Stimulated activated CD4-positive, alpha-beta T cell treated with anti-CD3 and anti-CD28 coated beads, Interleukin-12 subunit alpha, Interleukin-12 subunit beta, amount 100 ng/mL, for 4 hours (primary cell): Measurements from ENCODE around the gene MAP3K14.
"Not testable (repeated sequence)": the region's sequence is repeated elsewhere in the genome, so short reads cannot be mapped to it uniquely, and the experiment has no call there.

Experiments used
- DNase-seq: peaks from one replicate; pipeline ENCODE4 v3.0.0-alpha.2; 2020

The MAP3K14 gene

DNA sequence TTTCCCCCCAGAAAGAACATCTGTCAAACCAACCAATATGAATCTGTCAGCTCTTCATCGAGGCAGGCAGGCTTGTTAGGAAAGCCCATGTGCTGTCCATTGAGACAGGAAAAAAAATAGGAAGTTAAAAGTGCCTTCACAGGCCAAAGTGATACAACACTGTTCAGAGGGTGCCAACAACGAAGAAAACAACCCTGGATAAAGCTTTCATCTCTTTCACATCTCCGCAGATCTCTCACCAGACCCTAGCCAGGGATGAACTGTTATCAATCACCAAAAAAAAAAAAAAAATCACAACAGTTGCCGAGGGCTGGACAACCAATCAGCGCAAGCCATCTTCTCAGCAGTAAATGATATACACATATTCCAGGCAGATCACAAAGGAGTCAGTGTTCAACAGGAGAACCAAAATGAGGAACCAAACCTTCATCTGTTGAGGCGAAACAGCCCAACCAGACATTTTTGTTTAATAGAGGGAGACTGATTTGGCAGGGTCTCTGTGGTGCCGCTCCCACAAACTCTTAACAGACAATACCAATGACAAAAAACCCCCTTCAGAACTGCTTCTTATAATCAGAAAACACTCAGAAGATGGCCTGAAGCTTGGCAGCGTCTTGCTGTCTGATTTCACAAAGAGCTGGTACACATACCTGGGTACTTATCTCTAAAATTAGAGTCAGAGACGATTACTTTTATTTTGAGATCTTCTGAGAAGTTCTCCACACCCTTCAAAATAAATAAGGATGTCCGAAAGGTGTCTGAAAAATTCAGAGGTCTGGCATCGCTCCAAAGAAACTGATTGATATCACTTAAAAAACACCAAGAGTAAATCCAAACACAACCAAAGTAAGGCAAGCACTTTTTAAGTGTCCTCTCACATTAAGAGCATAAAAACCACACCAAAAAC lies 1.8 kb downstream of the MAP3K14 start:
- DNase-seq = no peak

DNA sequence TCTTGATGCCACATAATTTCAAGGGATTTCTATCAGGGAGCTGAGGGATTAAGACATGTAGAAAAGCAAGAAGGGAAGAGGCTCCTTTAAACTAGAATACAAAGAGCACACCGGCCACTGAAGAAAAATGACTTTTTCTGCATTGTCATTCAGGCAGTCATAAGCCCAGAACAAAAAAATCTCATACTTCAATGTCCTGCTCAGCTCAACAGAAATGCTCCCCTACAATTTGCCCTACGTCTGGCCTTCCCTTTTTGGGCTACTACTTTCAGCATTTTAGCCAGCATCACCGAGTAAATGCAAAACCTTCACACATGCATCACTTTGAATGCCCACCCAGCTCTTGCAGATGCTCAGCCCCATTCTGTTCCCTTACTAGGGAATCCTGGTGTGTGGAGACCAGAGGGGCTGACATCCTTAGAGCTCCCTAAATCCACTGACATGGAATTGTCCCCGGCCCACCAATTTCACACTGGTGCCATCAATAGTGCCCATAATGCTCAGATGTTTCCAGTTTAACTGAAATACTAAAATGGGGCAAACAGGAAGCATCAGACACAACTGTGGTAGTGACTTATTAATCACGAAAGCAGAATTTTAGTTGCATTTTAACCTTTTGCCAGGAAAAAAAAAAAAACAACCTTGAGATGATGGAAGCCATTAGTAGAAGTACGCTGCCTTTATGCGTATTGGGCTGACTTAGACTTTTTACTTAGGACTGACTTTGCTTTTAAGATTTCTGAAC lies 2.7 kb downstream of the MAP3K14 start:
- DNase-seq = no peak

DNA sequence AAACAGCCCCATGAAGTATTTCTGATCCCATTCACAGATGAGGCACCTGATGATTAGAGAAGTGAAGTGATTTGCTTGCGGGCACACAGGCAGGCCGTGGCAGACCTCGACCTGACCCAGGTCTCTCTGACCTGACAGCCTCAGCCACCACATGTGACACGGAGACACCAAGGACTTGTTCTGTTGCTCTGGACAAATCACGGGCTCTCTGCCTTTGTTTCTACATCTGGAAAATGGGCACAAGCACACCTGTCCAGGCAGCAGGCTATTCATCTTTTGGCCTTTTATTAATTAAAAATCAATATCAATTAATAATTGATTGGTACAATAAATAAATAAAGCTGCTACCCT lies 3.4 kb downstream of the MAP3K14 start:
- no peak for DNase-seq

DNA sequence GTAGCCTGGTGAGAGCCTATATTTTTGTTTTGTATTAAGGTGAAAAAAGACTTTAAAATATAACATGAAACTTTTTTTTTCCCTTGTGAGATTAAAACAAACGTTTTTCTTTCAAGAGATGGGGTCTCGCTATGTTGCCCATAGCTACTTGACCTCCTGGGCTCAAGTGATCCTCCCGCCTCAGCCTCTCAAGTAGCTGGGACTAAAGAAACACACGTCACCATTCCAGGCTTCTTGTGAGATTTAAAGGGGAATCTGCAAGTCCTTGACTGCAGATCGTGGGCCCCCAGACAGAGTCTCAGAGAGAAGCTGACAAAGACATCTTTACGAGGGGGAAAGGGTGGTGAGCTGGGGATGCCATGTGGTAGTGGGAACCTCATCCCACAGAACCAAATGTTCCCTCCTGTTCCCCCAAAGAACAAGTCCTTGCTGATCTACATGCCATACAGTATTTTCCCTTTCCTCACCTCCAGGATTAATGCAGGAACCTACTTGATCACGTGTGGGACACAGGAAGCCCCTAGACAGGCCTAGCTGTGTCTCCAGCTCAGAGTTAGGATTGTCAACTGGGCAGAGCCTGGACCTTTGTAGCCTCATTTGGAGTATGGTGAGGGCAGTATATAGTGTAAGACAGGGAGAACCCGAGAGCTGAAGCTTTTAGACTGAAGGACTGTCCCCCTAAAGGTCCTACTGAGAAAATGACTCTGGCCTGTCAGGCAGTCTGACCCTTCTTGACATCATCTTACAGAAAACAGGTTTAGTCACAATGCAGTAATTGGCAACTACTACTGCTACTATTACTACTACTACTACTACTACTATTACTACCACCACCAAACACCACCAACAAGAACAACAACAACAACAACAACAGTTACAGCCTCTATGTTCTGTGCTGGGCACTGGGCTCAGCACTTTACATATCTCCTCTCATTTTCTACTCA lies 4.1 kb downstream of the MAP3K14 start:
- peak; percentile 22 for DNase-seq

DNA sequence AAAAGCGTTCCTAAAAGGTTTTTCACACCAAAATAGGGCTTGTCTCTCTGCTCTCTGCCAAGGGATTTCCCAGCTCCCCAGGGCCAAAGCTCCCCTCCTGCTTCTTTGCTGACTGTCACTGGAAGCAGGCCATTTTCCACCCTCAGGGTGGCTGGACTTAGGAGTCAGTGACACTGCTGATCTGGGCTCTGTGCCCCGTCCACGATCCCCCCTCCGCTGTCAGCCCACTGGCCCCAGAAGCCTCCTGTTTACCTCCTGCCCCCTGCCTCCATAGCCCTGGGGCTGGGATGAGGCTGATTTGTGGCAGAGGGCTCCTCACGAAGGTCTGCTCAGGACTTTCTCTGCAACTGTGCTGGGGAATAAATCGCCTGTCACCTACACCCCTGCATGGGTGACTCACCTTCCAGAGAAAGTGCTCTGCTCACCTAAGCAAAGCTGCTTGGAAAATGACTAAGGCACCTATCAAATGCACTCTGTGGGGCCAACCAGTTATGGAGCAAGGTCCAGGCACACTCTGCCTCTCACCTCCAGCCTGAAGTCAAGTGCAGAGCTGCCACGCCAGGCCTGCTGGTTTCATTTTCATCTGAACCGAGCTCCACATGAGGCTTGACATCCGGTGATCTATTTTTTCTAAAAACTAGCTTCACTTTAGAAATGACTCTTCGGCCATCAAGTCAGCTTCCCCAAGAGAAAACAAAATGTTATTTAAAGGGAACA lies 4.9 kb downstream of the MAP3K14 start:
- DNase-seq = peak; percentile 75

DNA sequence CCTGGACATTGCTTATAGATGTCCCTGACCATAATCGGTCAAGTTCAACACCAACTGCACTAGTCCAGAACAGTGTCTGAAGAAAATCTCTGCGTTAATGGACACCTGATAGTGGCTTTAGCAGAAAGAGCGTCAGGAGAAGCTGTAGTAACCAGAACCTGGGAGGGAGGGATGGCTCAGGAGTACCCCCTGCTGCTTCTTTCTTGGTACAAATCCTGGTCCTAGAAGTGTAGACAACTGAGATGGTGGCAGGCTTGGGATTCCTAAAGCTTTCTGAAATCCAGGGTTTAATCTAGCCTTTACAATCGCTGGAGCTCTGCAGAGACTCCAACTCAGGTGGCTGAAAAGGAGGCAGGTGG lies 5.4 kb downstream of the MAP3K14 start:
- no peak for DNase-seq

DNA sequence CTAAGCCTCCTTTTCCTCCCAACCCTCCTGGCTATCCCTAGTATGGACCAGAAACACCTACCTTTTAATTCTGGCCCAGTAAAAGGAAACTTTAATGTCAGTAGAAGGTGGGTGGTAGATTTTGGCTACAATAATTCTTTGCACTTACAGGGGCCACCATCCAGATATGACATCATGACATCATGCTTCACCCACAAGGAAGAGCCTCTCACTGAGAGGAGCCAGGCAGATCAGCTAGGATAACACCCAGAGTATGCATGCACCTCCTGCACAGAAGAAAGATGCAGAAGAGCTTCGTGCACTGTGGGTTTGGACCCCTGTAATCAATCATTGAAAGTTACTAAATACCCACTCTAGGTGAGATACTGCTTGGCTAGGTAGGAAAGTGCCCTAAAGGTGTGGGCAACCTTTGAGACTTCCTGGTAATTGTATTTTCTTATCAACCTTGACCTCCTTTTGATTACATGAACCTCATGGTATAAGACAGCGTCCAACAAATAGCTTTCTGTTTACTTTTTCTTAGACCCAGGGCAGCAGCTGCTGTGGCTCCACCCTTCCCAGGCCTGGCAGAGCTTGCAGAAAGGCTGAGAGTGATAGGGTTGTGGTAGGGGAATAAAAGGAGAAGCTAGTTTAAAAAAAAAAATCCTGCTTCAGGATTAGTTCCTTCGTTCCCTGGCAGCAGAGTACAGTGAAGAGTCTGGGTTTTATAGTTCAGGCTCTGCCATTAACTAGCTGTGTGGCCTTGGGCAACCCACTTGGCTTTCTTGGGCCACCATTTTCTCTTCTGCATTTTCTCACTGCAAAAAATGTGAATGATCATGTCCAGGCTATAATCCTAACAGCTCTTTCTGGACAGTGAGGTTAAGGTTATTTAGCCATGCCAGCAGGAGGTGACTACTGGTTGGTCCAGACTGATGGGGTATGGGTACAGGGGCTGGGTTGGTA lies 6.2 kb downstream of the MAP3K14 start:
- no peak for DNase-seq

DNA sequence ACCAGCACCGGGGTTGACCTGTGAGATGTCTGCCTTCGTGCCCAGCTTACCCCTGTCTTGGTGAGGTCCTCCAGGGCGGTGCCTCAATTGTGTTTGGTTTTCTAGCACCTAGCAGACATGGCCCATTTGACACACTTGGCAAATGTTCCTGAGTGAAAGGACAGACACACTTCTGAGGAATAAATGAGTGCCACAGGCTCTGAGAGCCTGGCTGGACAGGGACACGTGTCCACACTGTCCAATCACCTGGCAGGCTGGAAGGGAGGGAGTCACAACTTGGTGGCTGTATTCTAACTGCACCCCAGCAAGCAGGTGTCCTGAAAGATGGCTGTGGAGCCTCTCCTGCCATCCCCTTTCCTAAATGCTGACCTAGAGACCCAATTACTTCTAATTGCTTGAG lies 7.4 kb downstream of the MAP3K14 start:
- DNase-seq = no peak

DNA sequence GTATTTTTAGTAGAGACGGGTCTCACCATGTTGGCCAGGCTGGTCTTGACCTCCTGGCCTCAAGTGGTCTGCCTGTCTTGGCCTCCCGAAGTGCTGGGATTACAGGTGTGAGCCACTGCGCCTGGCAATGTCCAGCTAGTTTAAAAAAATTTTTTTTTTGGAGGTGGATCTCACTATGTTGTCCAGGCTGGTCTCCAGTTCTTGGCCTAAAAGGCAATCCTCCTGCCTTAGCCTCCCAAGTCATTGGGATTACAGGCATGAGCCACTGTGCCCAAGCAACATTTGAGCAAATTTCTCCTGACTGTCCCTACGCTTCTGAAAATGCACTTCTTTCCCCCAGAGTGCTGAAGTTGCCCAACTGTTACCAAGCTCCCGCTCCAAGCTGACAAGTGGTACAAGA lies 8.0 kb downstream of the MAP3K14 start:
- no peak for DNase-seq

DNA sequence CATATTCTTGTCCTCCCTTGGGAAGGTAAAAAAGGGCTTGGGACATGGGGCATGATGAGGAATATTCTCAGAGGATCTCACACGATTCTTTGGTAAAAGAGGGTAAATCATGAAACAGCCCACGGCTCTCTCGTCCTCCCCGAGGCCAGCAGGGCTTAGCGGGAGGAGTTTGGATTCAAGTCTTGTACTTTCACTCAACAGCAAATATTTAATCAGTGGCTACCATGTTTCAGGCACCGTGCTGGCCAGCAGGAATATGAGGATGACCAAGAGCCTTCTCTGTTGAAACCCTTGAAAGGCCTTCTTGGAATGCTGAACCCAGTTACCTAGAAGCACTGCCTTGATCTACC lies 8.8 kb downstream of the MAP3K14 start:
- DNase-seq = no peak

DNA sequence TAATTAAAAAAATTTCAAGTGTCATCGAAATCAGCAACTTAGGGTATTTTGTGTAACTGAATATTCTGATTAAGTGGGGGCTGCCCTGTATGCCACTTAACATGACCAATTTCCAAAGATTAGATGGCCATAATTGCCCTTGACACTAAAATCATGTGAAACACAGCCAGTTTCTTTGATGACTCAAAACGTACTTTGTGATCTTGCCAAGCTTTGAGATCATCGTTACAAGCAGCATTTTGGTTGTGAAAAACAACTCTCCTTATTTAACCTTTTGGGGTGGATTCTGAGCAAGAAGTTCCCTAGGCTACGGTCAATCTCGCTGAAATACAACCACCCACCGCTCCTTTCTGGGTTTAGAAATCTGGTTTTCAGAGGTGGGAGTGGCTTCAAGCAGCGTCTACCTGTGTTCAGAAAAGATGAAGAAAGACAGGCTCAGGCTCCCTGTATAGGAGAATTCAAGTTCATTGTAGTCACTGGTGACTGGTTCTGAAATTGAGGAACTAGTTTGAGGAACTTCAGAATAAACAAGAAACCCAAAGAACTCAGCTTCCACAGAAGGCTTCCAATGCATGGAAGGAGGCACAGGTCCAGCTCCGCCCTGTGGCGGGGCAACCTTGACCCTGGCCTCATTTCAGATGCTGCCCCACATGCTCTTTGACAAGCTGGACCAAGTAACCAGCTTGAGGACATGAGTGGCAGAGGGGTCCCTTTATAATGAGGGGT lies 9.4 kb downstream of the MAP3K14 start:
- DNase-seq = no peak

DNA sequence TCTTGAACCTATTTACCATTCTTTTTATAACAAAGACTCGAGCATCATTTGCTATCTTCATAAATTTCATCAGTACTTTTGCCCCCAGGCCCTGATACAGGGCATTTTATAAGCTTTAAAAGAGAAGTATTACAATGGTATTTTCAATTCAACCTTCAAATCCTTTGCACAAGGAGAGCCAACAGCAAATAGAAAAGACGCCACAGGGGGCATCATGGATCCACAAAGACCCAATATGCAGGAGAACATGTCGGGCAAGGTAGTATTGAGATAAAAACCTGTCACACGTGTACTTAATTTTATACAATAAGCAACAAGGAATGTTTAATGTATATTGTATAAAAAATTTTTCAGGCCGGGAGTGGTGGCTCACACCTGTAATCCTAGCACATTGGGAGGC lies 10.2 kb downstream of the MAP3K14 start:
- DNase-seq = no peak

DNA sequence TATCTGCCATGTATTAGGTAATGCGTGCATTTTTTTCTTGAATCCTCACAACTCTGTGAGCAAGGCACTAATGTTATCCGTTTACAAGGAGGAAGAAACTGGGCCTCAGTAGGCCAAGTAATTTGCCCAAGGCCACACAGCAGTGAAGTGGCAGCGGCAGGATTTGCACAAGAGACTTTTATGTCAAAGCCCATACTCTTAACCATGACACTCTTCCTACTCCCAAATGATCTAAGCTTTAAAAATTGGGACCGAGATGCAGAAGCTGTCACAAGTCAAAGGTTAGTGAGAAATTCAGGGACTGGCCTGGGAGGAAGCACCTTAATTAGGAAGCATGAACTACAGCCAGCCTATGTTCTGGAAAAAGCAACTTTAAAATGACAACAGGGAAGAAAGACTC lies 10.7 kb downstream of the MAP3K14 start:
- no peak for DNase-seq

DNA sequence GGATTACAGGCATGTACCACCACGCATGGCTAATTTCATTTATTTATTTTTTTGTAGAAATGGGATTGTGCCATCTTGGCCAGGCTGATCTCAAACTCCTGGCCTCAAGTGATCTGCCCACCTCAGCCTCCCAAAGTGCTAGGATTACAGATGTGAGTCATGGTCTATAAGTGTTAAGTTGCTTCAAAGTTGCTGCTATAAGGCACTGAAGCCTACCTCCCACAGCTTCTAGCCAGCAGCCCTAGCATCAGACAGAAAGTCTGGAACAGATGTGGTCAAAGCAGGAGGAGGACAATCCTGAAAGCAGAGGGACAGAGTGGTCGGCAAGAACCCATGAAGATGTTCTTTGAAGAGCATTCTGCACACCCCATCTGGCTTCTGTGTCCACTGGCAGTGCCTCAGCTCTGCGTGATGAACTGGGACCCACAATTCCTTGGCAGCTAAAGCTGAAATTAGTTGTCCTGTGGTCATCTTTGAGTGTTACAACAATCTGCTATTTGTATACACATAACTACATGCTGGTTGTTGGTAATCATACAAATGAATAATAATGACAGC lies 11.2 kb downstream of the MAP3K14 start:
- DNase-seq = no peak

DNA sequence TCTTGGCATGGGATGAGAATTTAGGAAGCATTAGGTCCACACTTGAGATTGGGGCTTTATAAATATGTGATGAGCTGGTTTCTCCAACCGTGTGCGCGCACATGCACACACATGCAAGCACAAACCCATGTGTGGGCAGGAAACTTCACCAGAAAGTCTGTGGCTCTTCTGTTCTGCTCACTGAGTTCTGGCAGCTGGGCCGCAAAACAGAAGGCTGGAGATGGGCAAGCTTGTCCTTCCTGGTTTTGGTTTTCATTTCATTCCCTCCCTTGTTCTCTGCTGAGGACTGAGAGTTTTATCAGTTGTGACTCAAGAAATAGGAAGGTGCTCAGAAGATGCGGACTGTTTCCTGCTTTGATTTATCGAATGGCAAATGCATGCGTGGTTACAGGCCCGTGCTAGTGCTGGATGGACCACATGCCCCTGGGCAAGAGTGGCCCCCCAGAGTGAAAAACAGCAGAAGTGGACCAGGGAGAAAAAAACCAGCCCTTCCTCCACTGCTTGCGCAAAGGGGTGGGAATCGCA lies 14.1 kb downstream of the MAP3K14 start:
- no peak for DNase-seq

DNA sequence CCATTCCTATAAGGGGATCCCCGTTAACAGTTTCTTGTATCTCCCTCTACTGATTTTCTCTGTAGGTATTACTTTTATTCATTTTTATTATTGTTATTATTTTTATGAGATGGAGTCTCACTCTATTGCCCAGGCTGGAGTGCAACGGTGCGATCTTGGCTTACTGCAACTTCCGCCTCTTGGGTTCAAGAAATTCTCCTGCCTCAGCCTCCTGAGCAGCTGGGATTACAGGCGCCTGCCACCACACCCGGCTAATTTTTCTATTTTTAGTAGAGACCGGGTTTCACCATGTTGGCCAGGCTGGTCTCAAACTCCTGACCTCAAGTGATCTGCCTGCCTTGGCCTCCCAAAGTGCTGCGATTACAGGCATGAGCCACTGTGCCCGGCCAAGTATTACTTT lies 14.6 kb downstream of the MAP3K14 start:
- DNase-seq = not testable (repeated sequence)

DNA sequence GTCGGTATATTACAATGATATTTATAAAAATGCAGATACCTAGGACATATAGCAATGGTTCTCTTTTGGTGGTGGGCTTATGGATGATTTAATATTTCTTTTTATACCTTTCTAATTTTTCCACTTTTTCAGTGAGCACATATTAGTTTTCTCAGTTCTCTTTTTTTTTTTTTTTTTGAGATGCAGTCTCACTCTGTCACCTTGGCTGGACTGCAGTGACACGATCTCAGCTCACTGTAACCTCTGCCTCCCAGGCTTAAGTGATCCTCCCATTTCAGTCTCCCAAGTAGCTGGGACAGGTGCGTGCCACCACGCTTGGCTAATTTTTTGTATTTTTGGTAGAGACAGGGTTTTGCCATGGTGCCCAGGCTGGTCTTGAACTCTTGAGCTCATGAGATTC lies 15.1 kb downstream of the MAP3K14 start:
- no peak for DNase-seq

DNA sequence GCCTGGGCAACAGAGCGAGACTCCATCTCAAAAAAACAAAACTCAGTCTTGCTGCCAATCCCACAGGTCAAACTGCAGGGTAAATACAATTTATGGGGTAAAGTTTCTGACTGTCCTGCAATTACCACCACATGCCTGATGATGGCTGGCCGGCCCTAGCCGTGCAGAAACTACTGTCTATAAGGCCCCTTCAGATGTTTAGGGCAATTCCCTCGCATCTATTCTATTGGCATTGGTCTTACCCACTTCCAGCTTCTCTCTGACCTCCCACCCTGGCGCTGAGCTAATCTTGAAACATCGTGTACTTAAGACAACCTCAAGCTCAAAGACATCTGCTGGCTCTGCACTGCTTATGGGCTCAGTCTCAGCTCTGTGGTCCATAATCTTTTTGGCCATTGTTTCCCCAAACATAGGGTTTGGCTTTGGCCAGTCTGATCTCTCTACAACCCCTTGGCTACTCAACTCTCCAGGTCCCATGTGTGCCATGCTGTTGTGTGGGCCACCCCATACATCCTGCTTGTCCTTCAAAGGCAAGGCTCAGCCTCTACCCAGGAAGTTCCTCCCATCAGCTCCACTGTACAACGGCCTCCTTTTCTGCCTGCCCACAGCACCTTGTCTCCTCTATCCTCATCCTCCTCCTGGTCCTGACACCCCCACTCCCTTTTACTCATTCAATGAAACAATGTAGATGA lies 16.6 kb downstream of the MAP3K14 start:
- DNase-seq = no peak

DNA sequence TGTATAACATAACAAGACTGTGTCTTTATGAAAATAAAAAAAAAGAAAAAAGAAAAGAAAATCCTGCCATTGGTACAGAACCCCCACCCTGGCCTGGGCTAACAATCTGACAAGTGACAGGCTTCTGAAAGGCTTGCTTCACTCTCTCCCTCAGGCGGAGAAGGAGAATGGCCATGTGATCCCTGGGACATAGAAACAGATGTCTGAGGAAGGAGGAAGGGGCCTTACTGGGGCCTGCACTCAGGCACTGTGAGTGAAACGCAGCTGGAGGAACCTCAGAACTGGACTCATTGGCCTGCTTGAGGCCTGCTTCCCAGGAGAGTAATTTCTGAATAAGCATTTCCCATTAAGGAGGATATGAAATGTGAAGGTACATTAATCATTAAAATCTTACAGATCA lies 17.5 kb downstream of the MAP3K14 start:
- DNase-seq = no peak
